Activated naive CD8-positive, alpha-beta T cell (primary cell): ENCODE measurements around the gene RSPRY1.
"Not testable (repeated sequence)": the region's sequence is repeated elsewhere in the genome, so short reads cannot be mapped to it uniquely, and the experiment has no call there.

Experiments used
- H3K27ac Mint-ChIP-seq: one replicate; pipeline ENCODE4 v1.8.0; 2021; ENCODE audit warnings: mixed read lengths
- H3K27me3 Mint-ChIP-seq: one replicate; pipeline ENCODE4 v1.8.0; 2021; ENCODE audit warnings: mixed read lengths
- H3K36me3 Mint-ChIP-seq: one replicate; pipeline ENCODE4 v1.8.0; 2021; ENCODE audit warnings: mixed read lengths
- H3K4me1 Mint-ChIP-seq: one replicate; pipeline ENCODE4 v1.8.0; 2021; ENCODE audit warnings: low read depth, mixed read lengths
- H3K4me3 Mint-ChIP-seq: one replicate; pipeline ENCODE4 v1.8.0; 2021; ENCODE audit warnings: mild to moderate bottlenecking, mixed read lengths
- H3K9me3 Mint-ChIP-seq: one replicate; pipeline ENCODE4 v1.8.0; 2021; ENCODE audit warnings: low read depth, mixed read lengths

The RSPRY1 gene

GRCh38 chr16:57187902-57188710, 2.0 kb downstream of the RSPRY1 start:
- H3K36me3 Mint-ChIP-seq, H3K27me3 Mint-ChIP-seq, H3K9me3 Mint-ChIP-seq: not testable (repeated sequence)
- Mint-ChIP-seq H3K4me3 (peak overlapping the region; percentile 100), H3K4me1 (peaks cover 62% of the 10 kb centered on the region), H3K27ac (peak overlapping the region; percentile 95)

DNA sequence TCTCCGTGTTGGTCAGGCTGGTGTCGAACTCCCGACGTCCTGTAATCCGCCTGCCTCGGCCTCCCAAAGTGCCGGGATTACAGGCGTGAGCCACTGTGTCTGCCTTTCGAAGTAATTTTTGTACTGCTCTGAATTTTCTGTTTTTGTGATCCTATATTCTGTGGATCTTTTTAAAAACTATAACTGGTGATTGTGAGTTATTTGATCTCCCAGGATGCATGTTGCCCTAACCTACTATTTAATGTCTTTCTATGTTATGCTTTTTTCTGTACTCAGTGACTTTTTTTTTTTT, 2.5 kb downstream of the RSPRY1 start:
- peak overlapping the region; percentile 51 for H3K4me3 Mint-ChIP-seq
- H3K27me3 Mint-ChIP-seq, result no peaks in the 10 kb centered on the region
- peak overlapping the region; percentile 59 for H3K27ac Mint-ChIP-seq
- H3K36me3 Mint-ChIP-seq, result no peaks in the 10 kb centered on the region
- peaks cover 66% of the 10 kb centered on the region for H3K4me1 Mint-ChIP-seq
- no peaks in the 10 kb centered on the region for H3K9me3 Mint-ChIP-seq

DNA sequence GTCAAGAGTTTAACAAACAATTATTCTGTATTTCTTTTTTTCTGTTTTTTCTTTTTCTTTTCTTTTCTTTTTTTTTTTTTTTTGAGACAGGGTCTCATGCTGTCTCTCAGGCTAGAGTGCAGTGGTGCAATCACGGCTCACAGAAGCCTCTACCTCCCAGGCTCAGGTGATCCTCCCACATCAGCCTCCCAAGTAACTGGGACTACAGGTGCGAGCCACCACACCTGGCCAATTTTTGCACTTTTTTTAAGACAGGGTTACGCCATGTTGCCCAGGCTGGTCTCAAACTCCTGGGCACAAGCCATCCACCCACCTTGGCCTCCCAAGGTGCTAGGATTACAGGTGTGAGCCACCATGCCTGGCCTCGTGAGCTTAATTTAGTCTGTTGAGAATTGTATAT, 3.4 kb downstream of the RSPRY1 start:
- H3K36me3 Mint-ChIP-seq, H3K9me3 Mint-ChIP-seq, H3K27me3 Mint-ChIP-seq, H3K27ac Mint-ChIP-seq, H3K4me3 Mint-ChIP-seq: not testable (repeated sequence)
- peaks cover 63% of the 10 kb centered on the region for H3K4me1 Mint-ChIP-seq

GRCh38 chr16:57190136-57190535, 4.0 kb downstream of the RSPRY1 start:
- H3K4me3 Mint-ChIP-seq, result no peak overlapping the region
- H3K27me3 Mint-ChIP-seq, result no peaks in the 10 kb centered on the region
- H3K27ac Mint-ChIP-seq, result no peak overlapping the region
- no peaks in the 10 kb centered on the region for H3K9me3 Mint-ChIP-seq
- no peaks in the 10 kb centered on the region for H3K36me3 Mint-ChIP-seq
- peaks cover 60% of the 10 kb centered on the region for H3K4me1 Mint-ChIP-seq

DNA sequence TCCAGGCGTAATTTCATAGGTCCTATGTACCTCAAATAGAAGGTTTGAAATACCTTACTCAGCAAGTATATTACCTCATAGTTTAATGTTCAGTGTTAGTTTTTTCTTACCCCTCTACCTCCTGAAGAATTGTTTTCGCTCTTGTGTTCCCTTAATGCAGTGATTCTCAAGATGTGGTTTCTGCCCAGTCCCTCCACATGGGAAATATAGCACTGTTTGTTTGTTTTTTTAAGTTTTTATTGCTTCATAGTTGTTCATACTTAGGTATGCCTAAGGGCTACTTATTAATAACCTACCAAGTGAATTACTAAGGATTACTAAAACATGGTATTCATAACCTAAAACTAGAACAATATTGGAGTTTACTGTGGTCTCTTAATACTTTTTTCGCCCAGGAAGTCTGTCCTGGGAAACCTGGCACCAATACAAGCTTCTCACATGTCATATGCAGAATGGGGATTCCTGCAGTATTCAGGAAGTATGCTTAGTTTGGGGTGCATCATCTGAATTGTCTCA, 5.0 kb downstream of the RSPRY1 start:
- Mint-ChIP-seq H3K4me1 (peaks cover 60% of the 10 kb centered on the region), H3K4me3 (no peak overlapping the region), H3K27me3 (no peaks in the 10 kb centered on the region), H3K36me3 (peaks cover 2% of the 10 kb centered on the region), H3K27ac (no peak overlapping the region), H3K9me3 (no peaks in the 10 kb centered on the region)

- Mint-ChIP-seq H3K4me3 (no peak overlapping the region), H3K4me1 (peaks cover 66% of the 10 kb centered on the region), H3K9me3 (no peaks in the 10 kb centered on the region), H3K27ac (no peak overlapping the region), H3K36me3 (peaks cover 3% of the 10 kb centered on the region), H3K27me3 (no peaks in the 10 kb centered on the region)
These were observed 6.0 kb downstream of the RSPRY1 start for GRCh38 chr16:57192146-57192545.

GRCh38 chr16:57192720-57193486, 6.8 kb downstream of the RSPRY1 start:
- peaks cover 3% of the 10 kb centered on the region for H3K36me3 Mint-ChIP-seq
- no peaks in the 10 kb centered on the region for H3K27me3 Mint-ChIP-seq
- H3K4me3 Mint-ChIP-seq, result no peak overlapping the region
- H3K4me1 Mint-ChIP-seq, result peaks cover 59% of the 10 kb centered on the region
- H3K27ac Mint-ChIP-seq, result no peak overlapping the region
- no peaks in the 10 kb centered on the region for H3K9me3 Mint-ChIP-seq

- H3K27me3 Mint-ChIP-seq, result no peaks in the 10 kb centered on the region
- H3K27ac Mint-ChIP-seq, result peak overlapping the region; percentile 43
- peaks cover 52% of the 10 kb centered on the region for H3K4me1 Mint-ChIP-seq
- no peaks in the 10 kb centered on the region for H3K9me3 Mint-ChIP-seq
- no peak overlapping the region for H3K4me3 Mint-ChIP-seq
- peaks cover 3% of the 10 kb centered on the region for H3K36me3 Mint-ChIP-seq
These were observed 8.4 kb downstream of the RSPRY1 start for GRCh38 chr16:57194512-57194911.

GRCh38 chr16:57196286-57196685, 10.2 kb downstream of the RSPRY1 start:
- no peak overlapping the region for H3K27ac Mint-ChIP-seq
- H3K27me3 Mint-ChIP-seq, result no peaks in the 10 kb centered on the region
- H3K4me1 Mint-ChIP-seq, result peaks cover 40% of the 10 kb centered on the region
- no peak overlapping the region for H3K4me3 Mint-ChIP-seq
- peaks cover 3% of the 10 kb centered on the region for H3K36me3 Mint-ChIP-seq
- H3K9me3 Mint-ChIP-seq, result no peaks in the 10 kb centered on the region

GRCh38 chr16:57196753-57197152, 10.6 kb downstream of the RSPRY1 start:
- Mint-ChIP-seq H3K27ac (no peak overlapping the region), H3K4me1 (peaks cover 38% of the 10 kb centered on the region), H3K27me3 (no peaks in the 10 kb centered on the region), H3K9me3 (no peaks in the 10 kb centered on the region), H3K4me3 (no peak overlapping the region), H3K36me3 (peaks cover 3% of the 10 kb centered on the region)

- H3K4me1 Mint-ChIP-seq, result peaks cover 21% of the 10 kb centered on the region
These were observed 14.2 kb downstream of the RSPRY1 start for GRCh38 chr16:57200321-57200720.

DNA sequence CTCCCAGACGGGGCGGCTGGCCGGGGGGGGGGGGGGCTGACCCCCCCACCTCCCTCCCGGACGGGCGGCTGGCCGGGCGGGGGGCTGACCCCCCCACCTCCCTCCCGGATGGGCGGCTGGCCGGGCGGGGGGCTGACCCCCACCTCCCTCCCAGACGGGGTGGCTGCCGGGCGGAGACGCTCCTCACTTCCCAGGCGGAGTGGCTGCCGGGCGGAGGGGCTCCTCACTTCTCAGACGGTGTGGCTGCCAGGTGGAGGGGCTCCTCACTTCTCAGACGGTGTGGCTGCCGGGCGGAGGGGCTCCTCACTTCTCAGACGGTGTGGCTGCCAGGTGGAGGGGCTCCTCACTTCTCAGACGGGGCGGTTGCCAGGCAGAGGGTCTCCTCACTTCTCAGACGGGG, 14.8 kb downstream of the RSPRY1 start:
- peaks cover 21% of the 10 kb centered on the region for H3K4me1 Mint-ChIP-seq
- H3K27me3 Mint-ChIP-seq, H3K36me3 Mint-ChIP-seq: not testable (repeated sequence)

More at GRCh38 chr16:57200321-57200720, 14.2 kb downstream of the RSPRY1 start:
- not testable (repeated sequence) for H3K27ac Mint-ChIP-seq, H3K4me3 Mint-ChIP-seq, H3K27me3 Mint-ChIP-seq, H3K36me3 Mint-ChIP-seq, H3K9me3 Mint-ChIP-seq

DNA sequence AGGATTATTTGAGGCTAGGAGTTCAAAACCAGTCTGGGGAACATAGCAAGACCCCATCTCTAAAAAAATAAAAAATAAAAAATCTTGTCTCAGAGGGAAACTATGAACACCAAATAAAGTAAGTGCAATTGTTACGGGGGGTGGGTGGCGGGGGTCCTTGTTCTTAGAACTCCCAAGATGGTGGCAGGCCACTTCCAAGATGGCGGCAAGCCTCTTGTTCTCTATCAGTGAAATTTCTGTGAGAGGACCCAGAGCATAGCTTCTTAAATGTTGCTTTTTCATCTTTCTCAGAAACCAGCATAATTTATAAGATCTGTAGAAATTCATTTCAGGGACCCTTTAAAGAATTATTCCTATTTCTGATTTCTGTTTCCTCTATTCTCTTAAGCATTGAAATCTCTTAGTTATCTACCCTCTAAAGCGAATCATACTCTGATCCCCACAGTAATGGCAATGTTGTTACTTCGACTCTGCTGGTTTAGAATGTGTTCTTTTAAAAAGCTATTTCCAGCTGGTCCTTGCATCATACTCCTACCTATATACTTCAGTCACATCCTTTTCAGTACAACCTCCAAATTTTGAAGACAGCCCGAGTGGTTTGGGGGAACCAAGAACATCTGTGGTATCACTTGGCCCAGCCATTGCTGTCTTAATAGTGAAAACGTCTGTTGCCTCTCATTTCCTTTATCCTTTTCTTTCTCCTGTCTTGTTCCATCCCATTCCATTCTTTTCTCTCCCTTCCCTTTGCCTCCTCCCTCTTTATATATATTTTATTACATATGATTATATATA, 16.2 kb downstream of the RSPRY1 start:
- Mint-ChIP-seq H3K27ac (no peak overlapping the region), H3K9me3 (no peaks in the 10 kb centered on the region), H3K4me3 (no peak overlapping the region)

More for the DNA sequence above, 14.8 kb downstream of the RSPRY1 start:
- H3K27ac Mint-ChIP-seq, H3K4me3 Mint-ChIP-seq, H3K9me3 Mint-ChIP-seq: not testable (repeated sequence)

GRCh38 chr16:57203451-57203850, 17.3 kb downstream of the RSPRY1 start:
- Mint-ChIP-seq H3K27ac (peak overlapping the region; percentile 2), H3K4me3 (no peak overlapping the region), H3K4me1 (peaks cover 10% of the 10 kb centered on the region), H3K9me3 (no peaks in the 10 kb centered on the region), H3K27me3 (no peaks in the 10 kb centered on the region), H3K36me3 (peaks cover 10% of the 10 kb centered on the region)

More for the DNA sequence above, 16.2 kb downstream of the RSPRY1 start:
- no peaks in the 10 kb centered on the region for H3K27me3 Mint-ChIP-seq
- H3K36me3 Mint-ChIP-seq, result peaks cover 5% of the 10 kb centered on the region
- H3K4me1 Mint-ChIP-seq, result peaks cover 10% of the 10 kb centered on the region

GRCh38 chr16:57204675-57205074, 18.5 kb downstream of the RSPRY1 start:
- no peak overlapping the region for H3K4me3 Mint-ChIP-seq
- peaks cover 6% of the 10 kb centered on the region for H3K4me1 Mint-ChIP-seq
- H3K36me3 Mint-ChIP-seq, result peaks cover 15% of the 10 kb centered on the region
- H3K27ac Mint-ChIP-seq, result peak overlapping the region; percentile 28
- H3K9me3 Mint-ChIP-seq, result no peaks in the 10 kb centered on the region
- H3K27me3 Mint-ChIP-seq, result no peaks in the 10 kb centered on the region
